H1 (cell line): Measurements from ENCODE around the gene RILPL2. TPM values are rescaled to one million over a fixed set of nuclear protein-coding genes. Genes with fewer than 3 reads are reported as not detected.
"Not testable (repeated sequence)": the region's sequence is repeated elsewhere in the genome, so short reads cannot be mapped to it uniquely, and the experiment has no call there.

ENCODE experiments used
- CTCF ChIA-PET: fragments of 300-600 bp; sonication (Branson Sonifier 250); formaldehyde crosslinking; loops from one replicate; lab custom pipeline; 2021; ENCODE audit not compliant: partially characterized antibody; lab: Charles Lee
- POLR2A ChIA-PET: fragments of 300-600 bp; sonication (Branson Sonifier 250); formaldehyde crosslinking; loops from one replicate; lab custom pipeline; 2021; ENCODE audit warnings: inconsistent platforms; ENCODE audit not compliant: partially characterized antibody; lab: Charles Lee
- DNase-seq, 2 experiments: peaks; one replicate each; pipeline versions ENCODE4 v3.0.0 to v3.0.0-alpha.2; 2010 to 2022; ENCODE audit warnings: low spot score in 2 of 2, low read depth in 1 of 2, mixed read lengths in 1 of 2
- FAIRE-seq: peaks from 2 replicates; lab custom pipeline; 2011; peaks lifted over from hg19 to GRCh38; lab: Jason Lieb, UNC
- H2AFZ ChIP-seq: 2 replicates; pipeline ENCODE4 v1.8.1; 2012; ENCODE audit warnings: low read length, inconsistent platforms
- H2AK5ac ChIP-seq: 2 replicates; pipeline ENCODE4 v1.6.1; 2013; ENCODE audit warnings: low read depth, low read length
- H2BK120ac ChIP-seq: replicated peaks from 2 replicates; pipeline ENCODE3; 2013; ENCODE audit warnings: low read depth, low read length, inconsistent platforms
- H2BK12ac ChIP-seq: 2 replicates; pipeline ENCODE4 v1.6.1; 2013; ENCODE audit warnings: low read depth, low read length
- H2BK15ac ChIP-seq: 2 replicates; pipeline ENCODE4 v1.6.1; 2013; ENCODE audit warnings: low read length
- H2BK20ac ChIP-seq: 2 replicates; pipeline ENCODE4 v1.6.1; 2013; ENCODE audit warnings: low read length
- H2BK5ac ChIP-seq: 2 replicates; pipeline ENCODE4 v1.6.1; 2013; ENCODE audit warnings: low read depth, low read length
- H3K14ac ChIP-seq: 2 replicates; pipeline ENCODE4 v1.6.1; 2013; ENCODE audit warnings: inconsistent platforms; ENCODE audit not compliant: insufficient read length
- H3K18ac ChIP-seq: 2 replicates; pipeline ENCODE4 v1.6.1; 2013; ENCODE audit warnings: low read length; ENCODE audit errors: extremely low read depth
- H3K23ac ChIP-seq: 2 replicates; pipeline ENCODE4 v1.6.1; 2013; ENCODE audit warnings: inconsistent platforms; ENCODE audit not compliant: insufficient read length
- H3K23me2 ChIP-seq: 2 replicates; pipeline ENCODE4 v1.6.1; 2013; ENCODE audit warnings: low read depth, low read length
- H3K27ac ChIP-seq: 2 replicates; pipeline ENCODE4 v1.6.1; 2011; ENCODE audit warnings: low read depth, low read length, inconsistent platforms
- H3K27me3 ChIP-seq, 4 experiments: replicated peaks in 1 of 4; 1 replicate in 1 of 4; 2 replicates in 3 of 4; pipeline versions ENCODE4 v1.6.1 to v1.8.1; 2011 to 2013; ENCODE audit warnings: low read length in 3 of 4, mild to moderate bottlenecking in 3 of 4, inconsistent platforms in 2 of 4, mixed read lengths in 2 of 4, moderate library complexity in 1 of 4; ENCODE audit not compliant: control insufficient read depth in 3 of 4, insufficient read depth in 3 of 4; ENCODE audit errors: extremely low read depth in 1 of 4
- H3K36me3 ChIP-seq, 4 experiments: 2 replicates each; pipeline versions ENCODE4 v1.6.1 to v1.8.1; 2011 to 2013; ENCODE audit warnings: mild to moderate bottlenecking in 4 of 4, low read length in 3 of 4, moderate library complexity in 2 of 4, control low read depth in 1 of 4, inconsistent platforms in 1 of 4; ENCODE audit not compliant: insufficient read depth in 4 of 4, control insufficient read depth in 2 of 4
- H3K4ac ChIP-seq: replicated peaks from 2 replicates; pipeline ENCODE3; 2013; ENCODE audit warnings: low read length, low read depth, mixed read lengths, inconsistent platforms; ENCODE audit not compliant: insufficient read length
- H3K4me1 ChIP-seq, 4 experiments: replicated peaks in 1 of 4; 1 replicate in 1 of 4; 2 replicates in 3 of 4; pipeline versions ENCODE4 v1.6.1 to v1.8.1; 2011 to 2013; ENCODE audit warnings: low read length in 3 of 4, inconsistent platforms in 2 of 4, mixed read lengths in 1 of 4; ENCODE audit not compliant: insufficient read depth in 4 of 4, control insufficient read depth in 3 of 4
- H3K4me2 ChIP-seq, 2 experiments: 2 replicates each; pipeline versions ENCODE4 v1.6.1 to v1.8.1; 2011 to 2013; ENCODE audit warnings: low read depth in 2 of 2, low read length in 2 of 2, control low read depth in 1 of 2, inconsistent platforms in 1 of 2, mild to moderate bottlenecking in 1 of 2; ENCODE audit not compliant: insufficient read depth in 1 of 2
- H3K4me3 ChIP-seq, 4 experiments: fragments of 200-600, 300-600 bp in 1 of 4; sonication (generic), shearing (Covaris generic), sonication (Bioruptor Twin) in 1 of 4; 2 replicates each; pipeline versions ENCODE4 v1.5.1 to v1.8.1; 2011 to 2016; ENCODE audit warnings: low read length in 4 of 4, low read depth in 3 of 4, control low read depth in 2 of 4, inconsistent platforms in 2 of 4, mild to moderate bottlenecking in 2 of 4, mixed read lengths in 1 of 4, moderate library complexity in 1 of 4; ENCODE audit not compliant: insufficient read depth in 2 of 4; ENCODE audit errors: extremely low read depth in 1 of 4
- H3K56ac ChIP-seq: replicated peaks from 2 replicates; pipeline ENCODE3; 2013; ENCODE audit warnings: low read depth, mild to moderate bottlenecking, mixed read lengths, low read length, inconsistent platforms; ENCODE audit not compliant: insufficient read length
- H3K79me1 ChIP-seq: 2 replicates; pipeline ENCODE4 v1.6.1; 2013; ENCODE audit warnings: low read depth, low read length, control low read depth
- H3K79me2 ChIP-seq, 2 experiments: 2 replicates each; pipeline versions ENCODE4 v1.6.1 to v1.8.1; 2012 to 2013; ENCODE audit warnings: low read length in 2 of 2, mild to moderate bottlenecking in 2 of 2, inconsistent platforms in 1 of 2; ENCODE audit not compliant: insufficient read depth in 2 of 2, control insufficient read depth in 1 of 2
- H3K9ac ChIP-seq, 4 experiments: replicated peaks in 1 of 4; 1 replicate in 1 of 4; 2 replicates in 3 of 4; pipeline versions ENCODE4 v1.6.1 to v1.8.1; 2011 to 2013; ENCODE audit warnings: low read depth in 3 of 4, low read length in 3 of 4, control low read depth in 2 of 4, mild to moderate bottlenecking in 2 of 4, moderate library complexity in 2 of 4, inconsistent platforms in 1 of 4; ENCODE audit errors: extremely low read depth in 1 of 4
- H3K9me3 ChIP-seq, 2 experiments: 2 replicates each; pipeline versions ENCODE4 v1.6.1 to v1.8.1; 2012 to 2013; ENCODE audit warnings: mild to moderate bottlenecking in 2 of 2, moderate library complexity in 2 of 2, control low read depth in 1 of 2, inconsistent platforms in 1 of 2, low read depth in 1 of 2, low read length in 1 of 2, mixed read lengths in 1 of 2; ENCODE audit not compliant: insufficient read depth in 2 of 2
- H4K20me1 ChIP-seq, 2 experiments: replicated peaks in 1 of 2; 2 replicates each; pipeline versions ENCODE3 to v1.8.1; 2011 to 2013; ENCODE audit warnings: inconsistent platforms in 2 of 2, low read length in 2 of 2, mild to moderate bottlenecking in 1 of 2; ENCODE audit not compliant: insufficient read depth in 2 of 2, control insufficient read depth in 1 of 2
- H4K5ac ChIP-seq: 2 replicates; pipeline ENCODE4 v1.6.1; 2013; ENCODE audit warnings: low read length, low read depth, mixed read lengths, inconsistent platforms; ENCODE audit not compliant: insufficient read length
- H4K8ac ChIP-seq: 2 replicates; pipeline ENCODE4 v1.8.0; 2013; ENCODE audit warnings: mild to moderate bottlenecking, moderate library complexity, low read length, inconsistent platforms; ENCODE audit not compliant: insufficient read depth; ENCODE audit errors: extremely low read depth
- H4K91ac ChIP-seq: replicated peaks from 2 replicates; pipeline ENCODE3; 2013; ENCODE audit warnings: low read length, mixed read lengths, inconsistent platforms; ENCODE audit not compliant: insufficient read length
- ATF3 ChIP-seq: IDR thresholded peaks from 2 replicates; pipeline ENCODE4 v1.6.1; 2011; ENCODE audit warnings: low read depth, mild to moderate bottlenecking, low read length; ENCODE audit not compliant: insufficient read depth
- CHD2 ChIP-seq: IDR thresholded peaks from 2 replicates; pipeline ENCODE4 v1.6.1; 2012; ENCODE audit warnings: low read length, improper control_type of control experiment
- WGBS, 2 experiments: shearing (Covaris generic) in 1 of 2; methylation state at CpG; one replicate each; pipeline versions ENCODE4 v1.1.6 to v1.1.7; 2013 to 2015; ENCODE audit warnings: low lambda C conversion rate in 2 of 2, mixed read lengths in 2 of 2, inconsistent platforms in 1 of 2, low coverage in 1 of 2, missing lambda C conversion rate in 1 of 2; ENCODE audit not compliant: insufficient replicate concordance in 2 of 2, insufficient coverage in 1 of 2, insufficient read length in 1 of 2; ENCODE audit errors: extremely low coverage in 1 of 2, missing lambda C conversion rate in 1 of 2; 5-methylcytosine and 5-hydroxymethylcytosine counted together
- polyA plus RNA-seq, 7 experiments: library from polyadenylated mRNA; depleted of rRNA in 3 of 7; stranded (reverse) in 5 of 7; unstranded in 2 of 7; fragments of >200 nt in 5 of 7; fragments of 200-250 nt in 2 of 7; gene quantifications; 1 replicate in 5 of 7; 2 replicates in 1 of 7; 4 replicates in 1 of 7; pipeline versions ENCODE4 v1.2.1 to v1.2.3, GENCODE V29; 2011 to 2013; ENCODE audit warnings: missing spikeins in 2 of 7, mixed read lengths in 2 of 7
- total RNA-seq: library from RNA; stranded (reverse); fragmentation: NEBNext Ultra II Directional; extraction: Animal tissue kit (Norgen Biotek cat#: 25700); gene quantifications from 2 replicates; pipeline ENCODE4 v1.2.1, GENCODE V29; 2021

RILPL2 gene
- total and polyA plus RNA-seq, 2 of the 8 experiments (the other 6 are each of a cell fraction or from before 2014, with no cell fraction given): 0.77 to 1.4 TPM

- TF ChIP-seq CHD2: no peak
- no peak for TF ChIP-seq ATF3
Observed at GRCh38 chr12:123379391-123379790, 57.1 kb downstream of the RILPL2 start (continued).

GRCh38 chr12:123372415-123372814 lies 64.1 kb downstream of the RILPL2 start:
- H2BK120ac ChIP-seq, H3K9ac ChIP-seq, H2BK5ac ChIP-seq, FAIRE-seq, H3K36me3 ChIP-seq, H4K91ac ChIP-seq, H3K4me2 ChIP-seq, H3K79me1 ChIP-seq, H3K9me3 ChIP-seq, H3K23me2 ChIP-seq, H2AFZ ChIP-seq, H3K14ac ChIP-seq, DNase-seq, H3K4me3 ChIP-seq, H2BK12ac ChIP-seq, H4K8ac ChIP-seq, H4K20me1 ChIP-seq, H2BK15ac ChIP-seq, H3K18ac ChIP-seq, H3K4me1 ChIP-seq, H3K27me3 ChIP-seq, H4K5ac ChIP-seq, H3K27ac ChIP-seq, H3K79me2 ChIP-seq, H3K4ac ChIP-seq, CTCF ChIA-PET, H3K23ac ChIP-seq, H2BK20ac ChIP-seq, H2AK5ac ChIP-seq, H3K56ac ChIP-seq: not testable (repeated sequence)
- POLR2A ChIA-PET: interaction anchor here (0.8 kb wide), 1 partner anchor 14 kb away, joined by 3 read pairs; no protein-coding TSS in a partner anchor
- WGBS, 2 experiments: 94% methylated on average over 5 of the region's 5 CpGs; no CpG with 5 or more reads in 1 of the 2 experiments
